ENCODE data around the gene INTS1. TPM values are rescaled to one million over a fixed set of nuclear protein-coding genes. Genes with fewer than 3 reads are reported as not detected.

The INTS1 gene
- polyA plus RNA-seq, 3 donors from 2014 or later = 5.2 to 33.6 (median 11.0) TPM

DNA sequence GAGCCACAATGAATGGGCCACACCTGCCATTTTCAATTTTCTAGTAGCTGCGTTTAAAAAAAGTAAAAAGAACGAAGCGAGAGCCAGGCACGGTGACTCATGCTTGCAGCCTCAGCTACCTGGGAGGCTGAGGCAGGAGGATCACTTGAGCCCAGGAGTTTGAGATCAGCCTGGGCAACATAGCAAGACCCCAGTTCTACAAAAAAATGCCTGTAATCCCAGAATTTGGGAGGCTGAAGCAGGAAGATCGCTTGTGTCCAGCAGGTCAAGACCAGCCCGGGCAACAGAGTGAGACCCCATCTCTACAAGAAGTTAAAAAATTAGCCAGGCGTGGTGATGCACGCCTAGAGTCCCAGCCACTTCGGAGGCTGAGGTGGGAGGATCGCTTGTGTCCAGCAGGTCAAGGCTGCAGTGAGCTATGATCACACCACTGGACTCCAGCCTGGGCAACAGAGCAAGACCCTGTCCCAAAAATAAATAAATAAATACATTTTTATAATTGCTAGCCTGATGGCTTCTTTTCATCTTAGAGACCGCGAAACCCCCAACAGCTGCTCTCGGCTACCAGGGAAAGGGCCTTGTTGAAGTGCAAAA is 77.0 kb downstream of the INTS1 start:
- DNase-seq = no peak
- peaks cover 0 to under 1% of the 10 kb centered on the region in 2 donors for H3K4me1 Mint-ChIP-seq
- H3K27me3 Mint-ChIP-seq (ENCODE audit: low read depth in 3 of 3) = peaks cover 0 to 4% (median 0%) of the 10 kb centered on the region in 3 donors
- no peaks in the 10 kb centered on the region for H3K9me3 Mint-ChIP-seq
- no peaks in the 10 kb centered on the region for H3K36me3 Mint-ChIP-seq
- H3K4me3 Mint-ChIP-seq = no peak overlapping the region
- H3K27ac Mint-ChIP-seq = no peak overlapping the region

DNA sequence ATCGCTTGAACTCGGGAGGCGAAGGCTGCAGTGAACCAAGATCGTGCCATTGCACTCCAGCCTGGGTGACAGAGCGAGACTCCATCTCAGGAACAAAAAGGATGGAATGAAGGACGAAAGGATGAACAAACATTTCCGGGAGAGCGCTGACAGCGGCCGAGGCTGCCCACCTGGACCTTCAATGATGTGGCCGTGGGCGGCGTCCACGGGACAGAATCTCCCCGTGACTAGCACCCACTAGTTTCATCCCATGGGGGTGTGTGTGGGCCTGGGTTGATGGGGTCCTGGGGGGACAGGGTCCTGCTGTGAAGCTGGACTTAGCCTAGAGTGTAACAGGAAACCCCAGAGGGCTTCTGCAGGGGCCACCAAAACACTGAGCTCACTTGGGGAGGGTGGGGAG is 77.7 kb downstream of the INTS1 start:
- DNase-seq = no peak
- no peak overlapping the region for H3K4me3 Mint-ChIP-seq
- H3K4me1 Mint-ChIP-seq = no peaks in the 10 kb centered on the region
- no peak overlapping the region for H3K27ac Mint-ChIP-seq
- H3K36me3 Mint-ChIP-seq = no peaks in the 10 kb centered on the region
- no peaks in the 10 kb centered on the region for H3K9me3 Mint-ChIP-seq
- peaks cover 0 to 4% (median 0%) of the 10 kb centered on the region in 3 donors for H3K27me3 Mint-ChIP-seq (ENCODE audit: low read depth in 3 of 3)

DNA sequence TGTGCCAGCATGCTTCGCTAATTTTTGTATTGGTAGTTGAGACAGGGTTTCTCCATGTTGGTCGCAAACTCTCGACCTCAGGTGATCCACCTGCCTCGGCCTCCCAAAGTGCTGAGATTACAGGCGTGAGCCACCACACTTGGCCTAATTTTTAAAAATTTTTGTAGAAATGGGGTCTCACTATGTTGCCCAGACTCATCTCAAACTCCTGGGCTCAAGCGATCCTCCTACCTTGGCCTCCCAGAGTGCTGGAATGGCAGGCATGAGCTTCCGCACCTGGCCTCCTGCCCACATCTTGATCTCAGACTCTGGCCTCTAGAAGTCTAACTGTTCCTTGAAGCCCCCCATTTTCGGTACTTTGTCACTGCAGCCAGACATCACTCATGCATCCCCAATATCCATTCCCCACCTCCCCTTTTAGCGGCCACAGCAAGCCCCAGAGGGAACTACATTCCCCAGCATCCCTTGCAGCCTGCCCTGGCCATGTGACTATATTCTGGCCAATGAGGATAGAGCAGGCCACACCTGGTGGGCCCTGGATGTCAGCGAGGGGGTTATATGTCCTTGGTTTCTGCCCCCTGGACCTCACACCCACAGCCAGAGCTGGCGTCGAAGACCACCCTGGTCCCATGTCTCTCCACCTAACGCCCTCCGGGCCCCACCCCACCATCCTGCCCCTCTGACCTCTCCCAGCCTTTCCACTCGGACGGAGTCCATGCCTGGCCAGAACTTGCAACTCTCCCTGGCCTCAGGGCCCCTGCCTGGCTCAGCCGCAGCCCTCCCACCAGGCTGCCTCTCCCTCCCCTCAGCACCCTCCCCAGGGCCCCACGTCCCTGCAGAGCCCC is 78.7 kb downstream of the INTS1 start:
- H3K36me3 Mint-ChIP-seq = no peaks in the 10 kb centered on the region
- no peak overlapping the region for H3K27ac Mint-ChIP-seq
- peaks cover 0 to 4% (median 0%) of the 10 kb centered on the region in 3 donors for H3K27me3 Mint-ChIP-seq (ENCODE audit: low read depth in 3 of 3)
- no peaks in the 10 kb centered on the region for H3K9me3 Mint-ChIP-seq
- no peak overlapping the region for H3K4me3 Mint-ChIP-seq
- H3K4me1 Mint-ChIP-seq = no peaks in the 10 kb centered on the region
- no peak for DNase-seq

DNA sequence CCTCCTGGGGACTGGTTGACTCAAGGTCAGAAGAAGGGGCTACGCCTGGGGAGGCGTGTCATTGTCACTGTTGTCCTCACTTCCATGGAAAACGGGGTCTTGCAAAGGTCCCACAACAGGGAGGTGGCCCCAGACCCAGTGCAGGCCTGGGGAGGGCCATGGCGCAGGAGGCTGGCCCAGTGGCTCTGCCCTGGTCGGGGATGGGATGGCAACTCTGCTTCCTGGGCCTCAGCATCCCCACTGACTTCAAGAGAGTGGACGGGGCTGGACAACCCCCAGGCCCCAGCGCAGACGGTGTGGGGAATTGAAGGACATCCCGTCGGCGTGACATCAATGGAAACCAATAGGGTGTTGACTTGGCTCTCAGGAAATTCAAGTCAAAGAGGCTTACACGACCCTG is 80.1 kb downstream of the INTS1 start:
- H3K4me3 Mint-ChIP-seq = no peak overlapping the region
- H3K36me3 Mint-ChIP-seq = no peaks in the 10 kb centered on the region
- peaks cover 0 to 4% (median 1%) of the 10 kb centered on the region in 3 donors for H3K27me3 Mint-ChIP-seq (ENCODE audit: low read depth in 3 of 3)
- peaks cover 0 to 3% (median 0%) of the 10 kb centered on the region in 6 donors for H3K9me3 Mint-ChIP-seq
- no peak overlapping the region for H3K27ac Mint-ChIP-seq
- peaks cover 0 to 2% of the 10 kb centered on the region in 2 donors for H3K4me1 Mint-ChIP-seq
- DNase-seq = no peak

DNA sequence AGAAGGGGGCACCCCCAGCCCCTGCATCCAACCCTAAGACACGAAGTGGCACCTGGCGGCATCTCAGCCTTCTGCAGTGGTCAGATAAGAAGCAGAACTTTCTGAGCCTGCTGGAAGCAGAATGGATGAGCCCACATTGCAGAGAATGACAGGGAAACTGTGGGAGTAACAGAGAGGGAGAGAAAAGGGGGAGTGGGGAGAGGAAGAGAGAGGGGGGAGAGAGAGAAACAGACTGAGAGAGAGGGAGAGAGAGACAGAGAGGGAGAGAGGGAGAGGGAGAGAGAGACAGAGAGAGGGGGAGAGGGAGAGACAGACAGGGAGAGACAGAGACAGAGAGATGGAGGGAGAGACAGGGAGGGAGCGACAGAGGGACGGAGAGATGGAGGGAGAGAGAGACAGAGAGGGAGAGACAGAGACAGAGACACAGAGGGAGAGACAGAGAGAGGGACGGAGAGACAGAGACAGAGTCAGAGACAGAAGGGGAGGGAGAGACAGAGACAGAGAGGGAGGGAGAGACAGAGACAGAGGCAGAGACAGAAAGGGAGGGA is 80.9 kb downstream of the INTS1 start:
- no peaks in the 10 kb centered on the region for H3K36me3 Mint-ChIP-seq
- no peak overlapping the region for H3K27ac Mint-ChIP-seq
- peaks cover 4% of the 10 kb centered on the region in 2 donors for H3K4me1 Mint-ChIP-seq
- H3K4me3 Mint-ChIP-seq = no peak overlapping the region
- no peak for DNase-seq
- peaks cover 0 to 4% (median 2%) of the 10 kb centered on the region in 3 donors for H3K27me3 Mint-ChIP-seq (ENCODE audit: low read depth in 3 of 3)
- peaks cover 0 to 3% (median 0%) of the 10 kb centered on the region in 6 donors for H3K9me3 Mint-ChIP-seq

DNA sequence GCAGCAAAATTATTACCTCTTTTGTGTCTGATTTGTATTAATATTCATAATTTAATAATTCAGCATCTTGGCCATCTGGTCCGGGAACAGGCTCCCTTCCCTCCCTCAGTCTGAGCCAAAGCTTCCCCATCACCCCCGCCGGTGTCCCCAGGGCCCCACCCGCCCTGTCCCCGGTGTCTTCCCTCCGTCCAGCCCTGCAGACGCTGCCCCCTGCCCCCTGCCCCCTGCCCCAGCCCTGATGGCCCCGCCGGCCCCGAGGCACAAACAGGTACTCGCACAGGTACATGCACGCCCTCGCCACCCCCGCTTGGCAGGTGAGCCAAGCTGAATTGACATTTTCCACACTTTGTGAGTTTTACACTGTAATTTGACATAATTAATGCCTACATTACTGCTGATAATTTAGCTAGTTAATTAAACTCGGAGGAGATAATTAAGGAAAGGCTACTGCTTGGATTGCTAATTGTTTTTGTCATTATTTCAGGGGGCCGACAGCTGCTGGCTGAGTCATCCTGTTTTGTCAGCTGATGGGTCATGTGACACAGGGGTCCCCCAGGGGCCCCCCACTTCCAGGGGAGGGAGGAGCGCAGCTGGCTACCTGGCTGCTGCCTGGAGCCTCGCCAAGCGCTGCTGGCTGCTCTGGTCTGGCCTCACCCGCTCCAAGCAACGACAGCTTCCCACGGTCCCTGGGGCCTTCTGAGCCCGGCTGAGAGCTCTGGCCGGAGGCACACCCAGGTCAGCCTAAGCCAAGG is 81.5 kb downstream of the INTS1 start:
- H3K4me1 Mint-ChIP-seq = peaks cover 10% of the 10 kb centered on the region in 2 donors
- no peak overlapping the region for H3K27ac Mint-ChIP-seq
- H3K4me3 Mint-ChIP-seq = no peak overlapping the region
- no peak for DNase-seq
- H3K36me3 Mint-ChIP-seq = no peaks in the 10 kb centered on the region
- peaks cover 0 to 4% (median 4%) of the 10 kb centered on the region in 3 donors for H3K27me3 Mint-ChIP-seq (ENCODE audit: low read depth in 3 of 3)
- peaks cover 0 to 3% (median 0%) of the 10 kb centered on the region in 6 donors for H3K9me3 Mint-ChIP-seq

DNA sequence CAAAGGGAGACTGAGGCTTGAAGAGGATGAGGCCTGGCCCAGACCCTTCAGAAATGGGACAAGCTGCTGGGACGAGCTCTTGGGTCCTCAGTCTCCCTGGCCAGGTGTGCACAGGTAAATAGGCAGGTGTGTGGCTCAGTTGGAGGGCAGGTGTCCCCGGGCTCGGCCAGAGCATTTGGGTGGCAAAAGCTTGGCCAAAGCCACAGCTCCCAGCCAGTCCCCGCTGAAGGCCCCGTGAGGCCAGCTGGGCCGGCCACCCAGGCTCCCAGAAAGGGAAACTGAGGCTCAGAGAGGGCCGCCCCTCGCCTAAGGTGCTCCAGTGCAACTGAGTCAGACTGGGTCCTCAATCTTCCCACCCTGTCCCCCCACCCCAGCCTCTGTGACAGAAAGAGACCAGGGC is 82.2 kb downstream of the INTS1 start:
- Mint-ChIP-seq H3K27ac (no peak overlapping the region), H3K4me3 (no peak overlapping the region), H3K9me3 (peaks cover 0 to 3% (median 0%) of the 10 kb centered on the region in 6 donors), H3K27me3 (ENCODE audit: low read depth in 3 of 3) (peaks cover 0 to 4% (median 4%) of the 10 kb centered on the region in 3 donors), H3K4me1 (peaks cover 18% of the 10 kb centered on the region in 2 donors), H3K36me3 (no peaks in the 10 kb centered on the region)
- DNase-seq = no peak

DNA sequence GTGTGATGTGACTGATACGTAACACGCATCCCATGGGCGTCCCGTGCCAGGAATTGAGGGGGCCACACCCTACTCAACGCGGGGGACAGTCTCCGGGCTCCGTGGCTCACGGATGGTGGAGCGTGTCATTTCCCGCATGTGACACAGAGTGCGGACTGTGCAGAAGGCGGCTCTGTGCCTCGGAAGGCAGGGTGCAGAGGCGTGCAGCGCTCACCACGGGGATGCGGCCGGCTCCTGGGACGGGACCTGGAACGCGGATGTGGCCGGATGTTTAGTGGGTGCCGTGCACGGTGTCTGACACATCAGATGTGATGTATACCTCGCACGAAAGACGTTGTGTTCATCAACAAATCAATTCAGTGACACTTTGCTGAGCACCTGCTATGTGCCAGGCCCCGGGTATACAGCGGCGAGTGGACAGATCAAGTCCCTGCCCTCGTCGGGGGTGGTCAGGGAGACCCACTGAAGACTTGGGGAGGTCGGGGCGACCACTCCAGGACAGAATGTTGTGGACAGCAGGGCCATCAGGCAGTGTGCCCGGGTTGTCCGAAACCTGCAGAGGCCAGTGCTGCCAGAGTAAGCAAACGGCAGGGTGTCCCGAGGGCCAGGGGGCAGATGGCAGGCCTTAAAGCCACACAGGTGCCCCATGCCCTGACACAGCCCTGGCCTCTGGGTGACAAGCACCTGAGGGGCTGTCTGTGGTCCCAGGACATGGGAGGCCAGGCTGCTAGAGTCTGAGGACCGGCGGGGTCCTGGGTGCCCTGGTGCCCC is 83.0 kb downstream of the INTS1 start:
- DNase-seq = no peak
- H3K4me3 Mint-ChIP-seq = no peak overlapping the region
- H3K9me3 Mint-ChIP-seq = peaks cover 0 to 3% (median 0%) of the 10 kb centered on the region in 6 donors
- peaks cover 21 to 22% of the 10 kb centered on the region in 2 donors for H3K4me1 Mint-ChIP-seq
- H3K36me3 Mint-ChIP-seq = no peaks in the 10 kb centered on the region
- peaks cover 0 to 4% (median 4%) of the 10 kb centered on the region in 3 donors for H3K27me3 Mint-ChIP-seq (ENCODE audit: low read depth in 3 of 3)
- H3K27ac Mint-ChIP-seq = no peak overlapping the region

Other genes with a start within 250 kb of the INTS1 start
- under 1 TPM in 2 of 3 donors, not detected in 1; 0.10 to 0.50 TPM for gene MICALL2, start 44.9 kb downstream of the INTS1 start, polyA plus RNA-seq
- under 1 TPM; 0.06 to 0.86 (median 0.76) TPM for gene MAFK, start 26.3 kb upstream of the INTS1 start, polyA plus RNA-seq
- not detected for gene TMEM184A, start 51.8 kb upstream of the INTS1 start, polyA plus RNA-seq
- gene PSMG3, start 65.6 kb upstream of the INTS1 start, polyA plus RNA-seq = 10 to 100 TPM; 56.3 to 71.0 (median 61.9) TPM
- gene ELFN1, start 165.9 kb upstream of the INTS1 start, polyA plus RNA-seq = under 1 TPM in 1 of 3 donors, not detected in 2; 0.08 TPM